ENCODE measurements around the gene FOXP3.

The FOXP3 gene

GRCh38 chrX:49228185-49228584 lies 36.3 kb downstream of the FOXP3 start:
- H3K27ac ChIP-seq = no peak overlapping the region
- ChIA-PET POLR2A (ENCODE audit: low non-redundant PET) (interaction anchor here (0.6 kb wide), 1 partner anchor 274 kb away, joined by 4 read pairs; no protein-coding TSS in a partner anchor), CTCF (no interaction called here)
- no peak for TF ChIP-seq CTCF (conservative IDR thresholded peaks at IDR 0.05; ENCODE audit: low read depth)
- DNase-seq (ENCODE audit: low spot score) = no peak

DNA sequence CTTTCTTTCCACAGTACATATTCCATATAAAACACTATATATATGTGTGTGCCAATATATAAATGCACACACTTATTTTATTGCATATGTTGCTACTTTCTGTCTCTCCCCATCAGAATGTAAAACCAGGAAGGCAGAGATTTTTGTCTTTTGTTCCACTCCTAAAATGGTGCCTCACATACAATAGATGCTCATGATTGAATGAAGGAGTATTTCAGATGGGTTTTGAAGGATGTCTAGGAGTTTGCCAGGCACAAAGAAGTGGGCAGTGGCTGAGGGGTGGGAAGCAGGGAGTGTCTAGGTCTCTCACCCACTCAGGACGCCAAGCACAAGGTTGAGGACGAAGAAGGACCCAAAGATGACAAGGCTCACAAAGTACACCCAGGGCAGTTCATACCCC lies 36.8 kb downstream of the FOXP3 start:
- no peak overlapping the region for H3K27ac ChIP-seq
- no peak for TF ChIP-seq CTCF (conservative IDR thresholded peaks at IDR 0.05; ENCODE audit: low read depth)
- ChIA-PET CTCF (no interaction called here), POLR2A (ENCODE audit: low non-redundant PET) (no interaction called here)
- no peak for DNase-seq (ENCODE audit: low spot score)

DNA sequence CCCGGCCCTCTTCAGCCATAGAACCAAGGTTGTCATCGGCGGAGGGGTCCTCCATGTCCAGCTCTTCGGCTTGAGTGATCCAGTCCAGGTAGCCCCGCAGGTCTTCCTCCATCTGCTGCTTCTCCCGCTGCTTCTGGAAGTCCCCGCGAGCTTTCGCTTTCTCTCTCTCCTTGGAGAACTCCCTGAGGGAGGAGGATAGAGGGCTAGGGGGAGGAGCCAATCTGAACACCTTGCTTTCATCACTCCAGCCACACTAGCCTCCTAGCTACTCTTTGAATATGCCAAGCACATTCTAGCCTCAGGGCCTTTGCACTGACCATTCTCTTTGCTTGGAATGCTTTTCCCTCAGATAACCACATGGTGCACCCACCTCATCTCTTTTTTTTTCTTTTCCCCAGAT lies 37.6 kb downstream of the FOXP3 start:
- POLR2A ChIA-PET (ENCODE audit: low non-redundant PET) = no interaction called here
- CTCF ChIA-PET = no interaction called here

GRCh38 chrX:49225858-49226257 lies 38.7 kb downstream of the FOXP3 start:
- POLR2A ChIA-PET (ENCODE audit: low non-redundant PET) = no interaction called here
- no peak for DNase-seq (ENCODE audit: low spot score)
- TF ChIP-seq CTCF (conservative IDR thresholded peaks at IDR 0.05; ENCODE audit: low read depth) = no peak
- CTCF ChIA-PET = interaction anchor here (0.7 kb wide), 1 partner anchor 739 kb away, joined by 5 read pairs; no protein-coding TSS in a partner anchor
- no peak overlapping the region for H3K27ac ChIP-seq

More for the DNA sequence above, 37.6 kb downstream of the FOXP3 start:
- DNase-seq (ENCODE audit: low spot score) = no peak
- no peak for TF ChIP-seq CTCF (conservative IDR thresholded peaks at IDR 0.05; ENCODE audit: low read depth)
- H3K27ac ChIP-seq = no peak overlapping the region

GRCh38 chrX:49221868-49222267 lies 42.6 kb downstream of the FOXP3 start:
- CTCF ChIA-PET = no interaction called here
- POLR2A ChIA-PET (ENCODE audit: low non-redundant PET) = no interaction called here
- TF ChIP-seq CTCF (conservative IDR thresholded peaks at IDR 0.05; ENCODE audit: low read depth) = no peak
- no peak overlapping the region for H3K27ac ChIP-seq
- no peak for DNase-seq (ENCODE audit: low spot score)

DNA sequence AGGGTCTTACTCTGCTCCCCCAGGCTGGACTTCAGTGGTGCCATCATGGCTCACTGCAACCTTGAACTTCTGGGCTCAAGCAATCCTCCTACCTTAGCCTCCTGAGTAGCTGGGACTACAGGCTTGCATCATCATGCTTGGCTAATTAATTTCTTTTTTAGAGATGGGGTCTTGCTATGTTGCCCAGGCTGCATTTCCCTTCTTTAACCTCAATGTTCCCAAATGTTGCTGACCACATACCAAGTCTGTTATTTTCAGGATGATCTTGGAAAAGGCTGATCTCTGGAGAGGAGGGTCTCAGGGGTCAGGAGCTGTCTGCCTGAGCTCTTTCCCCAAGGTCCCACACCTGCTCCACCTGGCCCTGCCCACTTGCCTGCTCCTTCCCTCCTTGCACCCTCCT lies 44.4 kb downstream of the FOXP3 start:
- ChIA-PET CTCF (no interaction called here), POLR2A (ENCODE audit: low non-redundant PET) (no interaction called here)
- TF ChIP-seq CTCF (conservative IDR thresholded peaks at IDR 0.05; ENCODE audit: low read depth) = no peak
- no peak for DNase-seq (ENCODE audit: low spot score)
- no peak overlapping the region for H3K27ac ChIP-seq

DNA sequence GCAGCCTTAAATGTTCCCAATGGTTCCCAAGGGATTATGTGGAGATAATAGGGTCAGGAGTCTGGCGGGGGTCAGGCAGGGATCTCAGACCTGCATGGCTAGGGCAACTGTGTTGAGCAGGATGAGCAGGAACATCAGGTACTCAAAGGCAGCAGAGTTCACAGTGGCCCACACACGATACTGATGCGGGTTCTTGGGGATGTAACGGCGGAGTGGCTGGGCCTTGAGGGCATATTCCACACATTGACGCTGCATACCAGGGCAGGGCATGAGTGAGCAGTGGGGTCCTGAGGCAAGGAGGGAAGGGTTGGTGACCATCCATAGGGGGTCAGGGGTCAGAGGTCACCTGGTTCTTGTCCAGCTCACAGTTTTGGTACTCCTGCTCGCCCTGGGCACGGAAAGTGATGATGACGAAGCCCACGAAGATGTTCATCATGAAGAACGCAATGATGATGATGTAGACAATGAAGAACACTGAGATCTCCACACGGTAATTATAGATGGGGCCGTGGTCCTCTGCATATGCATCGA lies 49.4 kb downstream of the FOXP3 start:
- no peak for DNase-seq (ENCODE audit: low spot score)
- ChIA-PET POLR2A (ENCODE audit: low non-redundant PET) (no interaction called here), CTCF (no interaction called here)
- no peak for TF ChIP-seq CTCF (conservative IDR thresholded peaks at IDR 0.05; ENCODE audit: low read depth)
- no peak overlapping the region for H3K27ac ChIP-seq
